Neuronal stem cell (in vitro differentiated cells): ENCODE data around the gene SAXO1.

Experiments used
- DNase-seq: peaks from one replicate; pipeline ENCODE4 v3.0.0-alpha.2; 2013; ENCODE audit warnings: low spot score
- H2AFZ ChIP-seq: one replicate; pipeline ENCODE4 v1.6.1; 2013; ENCODE audit warnings: mild to moderate bottlenecking, low read length, inconsistent platforms
- H2AK5ac ChIP-seq: 2 replicates; pipeline ENCODE4 v1.6.1; 2013; ENCODE audit warnings: low read depth, mild to moderate bottlenecking, inconsistent platforms, low read length, moderate library complexity, mixed read lengths
- H2BK120ac ChIP-seq: 2 replicates; pipeline ENCODE4 v1.6.1; 2013; ENCODE audit warnings: low read depth, mild to moderate bottlenecking, inconsistent platforms, low read length, moderate library complexity, mixed read lengths
- H2BK12ac ChIP-seq: one replicate; pipeline ENCODE4 v1.6.1; 2013; ENCODE audit warnings: low read length, inconsistent platforms
- H2BK15ac ChIP-seq: 2 replicates; pipeline ENCODE4 v1.6.1; 2013; ENCODE audit warnings: mild to moderate bottlenecking, low read length, inconsistent platforms, mixed read lengths
- H2BK5ac ChIP-seq: one replicate; pipeline ENCODE4 v1.6.1; 2013; ENCODE audit warnings: inconsistent platforms, mild to moderate bottlenecking, low read length, moderate library complexity
- H3K14ac ChIP-seq: one replicate; pipeline ENCODE4 v1.6.1; 2013; ENCODE audit warnings: low read length, inconsistent platforms
- H3K18ac ChIP-seq: 2 replicates; pipeline ENCODE4 v1.6.1; 2013; ENCODE audit warnings: low read length, inconsistent platforms
- H3K23ac ChIP-seq: 2 replicates; pipeline ENCODE4 v1.6.1; 2013; ENCODE audit warnings: low read depth, mild to moderate bottlenecking, mixed read lengths, low read length, inconsistent platforms; ENCODE audit not compliant: poor library complexity
- H3K27ac ChIP-seq: replicated peaks from 3 replicates; pipeline ENCODE4 v1.5.1; 2013; ENCODE audit warnings: low read length, inconsistent platforms
- H3K27me3 ChIP-seq, 3 experiments: 2 replicates each; pipeline ENCODE4 v1.6.1; 2013; ENCODE audit warnings: low read length in 3 of 3, mild to moderate bottlenecking in 2 of 3, inconsistent platforms in 1 of 3, low read depth in 1 of 3, mixed read lengths in 1 of 3, moderate library complexity in 1 of 3; ENCODE audit not compliant: control insufficient read depth in 3 of 3, insufficient read depth in 3 of 3
- H3K36me3 ChIP-seq, 2 donors: replicated peaks in 1 of 2; 2 replicates each; pipeline ENCODE4 v1.6.1; 2013; ENCODE audit warnings: low read length in 2 of 2; ENCODE audit not compliant: control insufficient read depth in 2 of 2, insufficient read depth in 2 of 2
- H3K4ac ChIP-seq: 2 replicates; pipeline ENCODE4 v1.6.1; 2013; ENCODE audit warnings: inconsistent platforms, mild to moderate bottlenecking, low read length, moderate library complexity
- H3K4me1 ChIP-seq, 2 donors: 1 replicate in 1 of 2; 2 replicates in 1 of 2; pipeline ENCODE4 v1.6.1; 2013; ENCODE audit warnings: low read length in 2 of 2, low read depth in 1 of 2; ENCODE audit not compliant: control insufficient read depth in 2 of 2, insufficient read depth in 1 of 2
- H3K4me2 ChIP-seq: one replicate; pipeline ENCODE4 v1.6.1; 2013; ENCODE audit warnings: mild to moderate bottlenecking, low read length, inconsistent platforms; ENCODE audit not compliant: insufficient read depth, poor library complexity, severe bottlenecking
- H3K4me3 ChIP-seq, 2 donors: 2 replicates each; pipeline ENCODE4 v1.5.1; 2013; ENCODE audit warnings: low read length in 2 of 2, mild to moderate bottlenecking in 2 of 2, inconsistent platforms in 1 of 2, moderate library complexity in 1 of 2
- H3K79me1 ChIP-seq: one replicate; pipeline ENCODE4 v1.6.1; 2013; ENCODE audit warnings: low read depth, mild to moderate bottlenecking, inconsistent platforms, low read length, moderate library complexity
- H3K9ac ChIP-seq: one replicate; pipeline ENCODE4 v1.6.1; 2013; ENCODE audit warnings: mild to moderate bottlenecking, low read depth, low read length, inconsistent platforms; ENCODE audit not compliant: poor library complexity
- H3K9me3 ChIP-seq, 2 donors: replicated peaks in 1 of 2; 2 replicates each; pipeline versions ENCODE3 to v1.6.1; 2013; ENCODE audit warnings: low read length in 2 of 2, mild to moderate bottlenecking in 2 of 2, inconsistent platforms in 1 of 2, low read depth in 1 of 2, mixed read lengths in 1 of 2, moderate library complexity in 1 of 2; ENCODE audit not compliant: control insufficient read depth in 2 of 2, insufficient read depth in 1 of 2
- H4K8ac ChIP-seq: one replicate; pipeline ENCODE4 v1.6.1; 2013; ENCODE audit warnings: low read depth, mild to moderate bottlenecking, inconsistent platforms, low read length, moderate library complexity
- H4K91ac ChIP-seq: one replicate; pipeline ENCODE4 v1.6.1; 2013; ENCODE audit warnings: low read length, low read depth, mild to moderate bottlenecking, inconsistent platforms; ENCODE audit not compliant: poor library complexity
- WGBS, 2 donors: extraction: QIAGEN DNeasy Blood & Tissue Kit; methylation state at CpG; one replicate each; pipeline ENCODE4 v1.1.7; 2013; ENCODE audit warnings: missing lambda C conversion rate in 2 of 2, mixed read lengths in 1 of 2; ENCODE audit not compliant: insufficient read length in 2 of 2, insufficient replicate concordance in 1 of 2; ENCODE audit errors: extremely low coverage in 2 of 2; 5-methylcytosine and 5-hydroxymethylcytosine counted together

Gene SAXO1

GRCh38 chr9:19027825-19028224, 5.2 kb downstream of the SAXO1 start:
- Histone ChIP-seq H2AFZ (no peak overlapping the region), H2BK12ac (no peak overlapping the region), H4K8ac (no peak overlapping the region), H3K14ac (peak overlapping the region; percentile 12), H3K27me3 (no peaks in the 10 kb centered on the region), H3K18ac (no peak overlapping the region), H3K9me3 (no peaks in the 10 kb centered on the region), H3K36me3 (no peaks in the 10 kb centered on the region), H3K9ac (peak overlapping the region; percentile 55), H3K27ac (no peak overlapping the region), H3K4me2 (no peak overlapping the region), H3K4me3 (no peak overlapping the region), H2AK5ac (peak overlapping the region; percentile 78), H2BK5ac (no peak overlapping the region), H4K91ac (peak overlapping the region; percentile 14), H2BK120ac (no peak overlapping the region), H3K4ac (no peak overlapping the region), H2BK15ac (no peak overlapping the region), H3K4me1 (no peaks in the 10 kb centered on the region), H3K23ac (peak overlapping the region; percentile 10), H3K79me1 (peaks cover 2% of the 10 kb centered on the region)
- DNase-seq = no peak
- WGBS, 2 donors = no CpG with 5 or more reads among the region's 22 CpGs

- Histone ChIP-seq H2BK15ac (no peak overlapping the region), H3K14ac (no peak overlapping the region), H3K27me3 (no peaks in the 10 kb centered on the region), H4K91ac (no peak overlapping the region), H2BK5ac (no peak overlapping the region), H3K36me3 (no peaks in the 10 kb centered on the region), H3K79me1 (peaks cover 2% of the 10 kb centered on the region), H3K23ac (no peak overlapping the region), H2BK120ac (no peak overlapping the region), H3K4me2 (no peak overlapping the region), H3K4ac (no peak overlapping the region), H3K4me3 (no peak overlapping the region), H3K18ac (no peak overlapping the region), H2AFZ (no peak overlapping the region), H3K9me3 (no peaks in the 10 kb centered on the region), H2AK5ac (no peak overlapping the region), H4K8ac (no peak overlapping the region), H3K4me1 (no peaks in the 10 kb centered on the region), H3K27ac (no peak overlapping the region), H3K9ac (no peak overlapping the region), H2BK12ac (no peak overlapping the region)
- no CpG with 5 or more reads among the region's 6 CpGs for WGBS, 2 donors
- no peak for DNase-seq
Measured at GRCh38 chr9:19026375-19026774, 6.6 kb downstream of the SAXO1 start.

GRCh38 chr9:19023078-19023477, 9.9 kb downstream of the SAXO1 start:
- Histone ChIP-seq H3K36me3 (no peaks in the 10 kb centered on the region), H3K18ac (no peak overlapping the region), H3K79me1 (peaks cover 2% of the 10 kb centered on the region), H2BK5ac (no peak overlapping the region), H3K4me3 (no peak overlapping the region), H2BK15ac (no peak overlapping the region), H3K4me2 (no peak overlapping the region), H3K4me1 (no peaks in the 10 kb centered on the region), H2BK12ac (no peak overlapping the region), H2AK5ac (no peak overlapping the region), H4K91ac (no peak overlapping the region), H3K27ac (no peak overlapping the region), H3K27me3 (no peaks in the 10 kb centered on the region), H3K23ac (no peak overlapping the region), H3K9ac (no peak overlapping the region), H4K8ac (no peak overlapping the region), H2BK120ac (no peak overlapping the region), H2AFZ (no peak overlapping the region), H3K14ac (no peak overlapping the region), H3K9me3 (no peaks in the 10 kb centered on the region), H3K4ac (no peak overlapping the region)
- no CpG with 5 or more reads among the region's 5 CpGs for WGBS, 2 donors
- no peak for DNase-seq

- no CpG with 5 or more reads among the region's 2 CpGs for WGBS, 2 donors
- Histone ChIP-seq H3K9ac (no peak overlapping the region), H2AFZ (no peak overlapping the region), H3K18ac (no peak overlapping the region), H2BK15ac (no peak overlapping the region), H3K4ac (no peak overlapping the region), H3K23ac (no peak overlapping the region), H3K27ac (no peak overlapping the region), H2BK12ac (no peak overlapping the region), H3K27me3 (no peaks in the 10 kb centered on the region), H4K91ac (no peak overlapping the region), H4K8ac (no peak overlapping the region), H3K4me3 (no peak overlapping the region), H2BK120ac (no peak overlapping the region), H2BK5ac (no peak overlapping the region), H3K14ac (no peak overlapping the region), H3K4me1 (no peaks in the 10 kb centered on the region), H3K36me3 (no peaks in the 10 kb centered on the region), H3K9me3 (no peaks in the 10 kb centered on the region), H2AK5ac (no peak overlapping the region), H3K79me1 (peaks cover 2% of the 10 kb centered on the region), H3K4me2 (no peak overlapping the region)
- no peak for DNase-seq
Measured at GRCh38 chr9:19022206-19022605, 10.8 kb downstream of the SAXO1 start.
